Measurements from ENCODE around the gene TPSB2. TPM values are rescaled to one million over a fixed set of nuclear protein-coding genes. Genes with fewer than 3 reads are reported as not detected.

Gene TPSB2
- total RNA-seq, 1 experiment from 2014 or later: not detected

DNA sequence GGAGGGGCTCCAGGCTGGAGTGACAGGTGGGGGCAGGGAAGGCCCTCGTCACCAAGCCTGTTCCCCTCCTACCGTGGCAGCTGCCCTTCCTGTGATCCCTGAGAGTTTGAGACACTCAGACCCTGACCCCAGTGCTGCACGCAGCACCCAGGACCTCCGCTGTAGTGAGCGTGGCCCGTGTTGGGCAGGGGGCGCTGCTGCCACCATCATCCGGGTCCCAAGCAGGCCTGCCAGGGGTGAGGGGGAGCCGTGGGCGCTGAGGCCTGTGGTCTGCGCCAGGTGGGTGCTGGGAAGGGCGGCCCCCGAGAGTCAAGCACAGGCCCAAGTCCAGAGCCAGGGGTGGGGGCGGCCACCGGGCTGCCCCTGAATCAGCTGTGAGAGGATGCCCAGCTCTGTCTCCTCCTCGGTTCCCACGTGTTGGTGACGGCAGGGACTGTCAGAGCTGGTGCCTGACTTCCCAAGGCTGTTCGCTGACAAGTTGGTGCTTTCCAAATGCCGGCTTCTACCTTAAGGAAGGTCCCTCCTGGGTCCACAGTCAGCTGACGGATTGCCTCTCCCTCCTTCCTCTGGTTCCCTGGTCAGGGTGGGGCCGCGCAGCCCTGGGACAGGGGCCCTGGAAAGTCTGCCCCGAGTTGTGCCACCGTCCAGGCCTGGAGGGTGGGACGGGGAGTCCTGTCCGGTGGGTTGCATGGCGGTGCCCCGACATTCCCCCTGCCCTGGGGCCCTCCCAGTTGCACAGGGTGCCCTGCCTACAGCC is 36.0 kb downstream of the TPSB2 start:
- no TSS peak for BruUV-seq (replicated peaks)
- intact Hi-C loops (cut with micrococcal nuclease): loop anchor here (1.0 to 5.0 kb wide), 3 partner anchors 42 to 137 kb away; partner anchors contain the start of gene CACNA1H
- peaks cover 22 to 44% of the 10 kb centered on the region in 2 experiments for H3K4me1 ChIP-seq (ENCODE audit: control insufficient read depth in 1 of 2, insufficient read depth in 2 of 2, low read length in 2 of 2)
- CTCF ChIA-PET: interaction anchor here (0.9 to 1.4 kb wide), 5 partner anchors 43 to 137 kb away, joined by 3 read pairs; no protein-coding TSS in a partner anchor
- H3K4me3 ChIP-seq (replicated peaks in 1 of 2; ENCODE audit: low read depth in 1 of 2, low read length in 2 of 2): peak overlapping the region; percentile 28 to 58
- POLR2A ChIA-PET: interaction anchor here (0.9 kb wide), 1 partner anchor 137 kb away, joined by 4 read pairs; no protein-coding TSS in a partner anchor
- no peaks in the 10 kb centered on the region for H3K27me3 ChIP-seq (ENCODE audit: insufficient read depth, low read length)
- no peaks in the 10 kb centered on the region for H3K9me3 ChIP-seq (ENCODE audit: control insufficient read depth in 1 of 2, insufficient read depth in 1 of 2, low read depth in 1 of 2, low read length in 2 of 2)
- no peak for DNase-seq (ENCODE audit: low read depth, low spot score)
- no peak overlapping the region for H2AFZ ChIP-seq (ENCODE audit: low read depth, low read length, poor library complexity, severe bottlenecking)
- H3K36me3 ChIP-seq (ENCODE audit: control insufficient read depth in 1 of 2, insufficient read depth in 2 of 2, low read length in 2 of 2): no peaks in the 10 kb centered on the region
- peak; percentile 7; the same call in 1 of the 2 replicates for ATAC-seq
- H3K27ac ChIP-seq (ENCODE audit: low read depth, low read length): peak overlapping the region; percentile 72
- H3K4me2 ChIP-seq (ENCODE audit: low read length): peak overlapping the region; percentile 78
- H3K9me2 ChIP-seq (ENCODE audit: insufficient read depth): no peaks in the 10 kb centered on the region
- no peaks in the 10 kb centered on the region for H4K20me1 ChIP-seq (ENCODE audit: insufficient read depth)
- TF ChIP-seq ATF3 (IDR thresholded peaks at IDR 0.05): no peak
- TF ChIP-seq EZH2 (IDR thresholded peaks at IDR 0.05): no peak
- TF ChIP-seq SRF (IDR thresholded peaks at IDR 0.05; ENCODE audit: low read depth): no peak
- TF ChIP-seq POLR2A (IDR thresholded peaks at IDR 0.05; ENCODE audit: borderline replicate concordance, extremely low read depth, insufficient read depth, insufficient read length): no peak
- no peak for TF ChIP-seq SIN3A (IDR thresholded peaks at IDR 0.05; ENCODE audit: low read depth)
- no peak for TF ChIP-seq ELF1 (IDR thresholded peaks at IDR 0.05; ENCODE audit: borderline replicate concordance, low read depth)
- no peak for TF ChIP-seq TCF7L2 (IDR thresholded peaks at IDR 0.05; ENCODE audit: borderline replicate concordance, extremely low read depth, insufficient read depth, insufficient read length)
- no peak for TF ChIP-seq MAX (IDR thresholded peaks at IDR 0.05)
- TF ChIP-seq, protein P1, sequence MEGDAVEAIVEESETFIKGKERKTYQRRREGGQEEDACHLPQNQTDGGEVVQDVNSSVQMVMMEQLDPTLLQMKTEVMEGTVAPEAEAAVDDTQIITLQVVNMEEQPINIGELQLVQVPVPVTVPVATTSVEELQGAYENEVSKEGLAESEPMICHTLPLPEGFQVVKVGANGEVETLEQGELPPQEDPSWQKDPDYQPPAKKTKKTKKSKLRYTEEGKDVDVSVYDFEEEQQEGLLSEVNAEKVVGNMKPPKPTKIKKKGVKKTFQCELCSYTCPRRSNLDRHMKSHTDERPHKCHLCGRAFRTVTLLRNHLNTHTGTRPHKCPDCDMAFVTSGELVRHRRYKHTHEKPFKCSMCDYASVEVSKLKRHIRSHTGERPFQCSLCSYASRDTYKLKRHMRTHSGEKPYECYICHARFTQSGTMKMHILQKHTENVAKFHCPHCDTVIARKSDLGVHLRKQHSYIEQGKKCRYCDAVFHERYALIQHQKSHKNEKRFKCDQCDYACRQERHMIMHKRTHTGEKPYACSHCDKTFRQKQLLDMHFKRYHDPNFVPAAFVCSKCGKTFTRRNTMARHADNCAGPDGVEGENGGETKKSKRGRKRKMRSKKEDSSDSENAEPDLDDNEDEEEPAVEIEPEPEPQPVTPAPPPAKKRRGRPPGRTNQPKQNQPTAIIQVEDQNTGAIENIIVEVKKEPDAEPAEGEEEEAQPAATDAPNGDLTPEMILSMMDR (IDR thresholded peaks at IDR 0.05 in 2 of 3, conservative IDR thresholded peaks at IDR 0.05 in 1 of 3; ENCODE audit: borderline replicate concordance in 1 of 3, insufficient read depth in 1 of 3, low read depth in 2 of 3, low read length in 2 of 3): no peak
- no peak for TF ChIP-seq CEBPB (IDR thresholded peaks at IDR 0.05; ENCODE audit: low read depth)
- TF ChIP-seq EGR1 (IDR thresholded peaks at IDR 0.05; ENCODE audit: low read depth): no peak
- no peak for TF ChIP-seq JUND (IDR thresholded peaks at IDR 0.05)
- H3K79me2 ChIP-seq (ENCODE audit: insufficient read depth, low read length): no peaks in the 10 kb centered on the region
- peak overlapping the region; percentile 67 for H3K9ac ChIP-seq (ENCODE audit: low read length)
- RAD21 ChIA-PET (ENCODE audit: low non-redundant PET in 1 of 2, low total read pairs in 2 of 2, uncharacterized antibody in 2 of 2, unreplicated experiment in 2 of 2): interaction anchor here in 1 of 2 experiments (0.6 to 0.9 kb wide), 3 partner anchors 10 to 137 kb away, joined by 3 to 4 read pairs (median 3); no protein-coding TSS in a partner anchor
